DOHH2 (cell line): Measurements from ENCODE around the gene ITPR1.

Source experiments
- H3F3A ChIP-seq: fragments of 200-600 bp; sonication (generic), shearing (Covaris generic); 2 replicates; pipeline ENCODE4 v1.6.0; 2016; ENCODE audit warnings: antibody characterized with exemption, mild to moderate bottlenecking; ENCODE audit not compliant: control insufficient read depth, insufficient read depth
- H3K27ac ChIP-seq: fragments of 200-600 bp; sonication (generic); 2 replicates; pipeline ENCODE4 v1.5.1; 2014; ENCODE audit warnings: low read depth, mild to moderate bottlenecking, low read length, moderate library complexity
- H3K27me3 ChIP-seq: fragments of 200-600 bp; sonication (generic); 2 replicates; pipeline ENCODE4 v1.6.1; 2014; ENCODE audit warnings: mild to moderate bottlenecking, low read length, mixed read lengths; ENCODE audit not compliant: control insufficient read depth
- H3K36me3 ChIP-seq: fragments of 200-600 bp; sonication (generic); 2 replicates; pipeline ENCODE4 v1.6.1; 2014; ENCODE audit warnings: mild to moderate bottlenecking, low read length, moderate library complexity, mixed read lengths; ENCODE audit not compliant: control insufficient read depth
- H3K4me1 ChIP-seq: fragments of 200-600 bp; sonication (generic); 2 replicates; pipeline ENCODE4 v1.6.1; 2014; ENCODE audit warnings: mild to moderate bottlenecking, low read length, mixed read lengths; ENCODE audit not compliant: control insufficient read depth
- H3K4me2 ChIP-seq: fragments of 200-600 bp; sonication (generic); 2 replicates; pipeline ENCODE4 v1.6.0; 2014; ENCODE audit warnings: mild to moderate bottlenecking, low read length, moderate library complexity
- H3K4me3 ChIP-seq: fragments of 200-600 bp; sonication (generic); 2 replicates; pipeline ENCODE4 v1.5.1; 2014; ENCODE audit warnings: mild to moderate bottlenecking, low read length, mixed read lengths
- H3K79me2 ChIP-seq: fragments of 200-600 bp; sonication (generic); 2 replicates; pipeline ENCODE4 v1.6.1; 2014; ENCODE audit warnings: mild to moderate bottlenecking, low read length, mixed read lengths; ENCODE audit not compliant: control insufficient read depth
- H3K9me2 ChIP-seq: fragments of 200-600 bp; sonication (generic); replicated peaks from 2 replicates; pipeline ENCODE4 v1.6.1; 2014; ENCODE audit warnings: mild to moderate bottlenecking, low read length, mixed read lengths; ENCODE audit not compliant: control insufficient read depth
- H3K9me3 ChIP-seq: fragments of 200-600 bp; sonication (generic); 2 replicates; pipeline ENCODE4 v1.6.1; 2014; ENCODE audit warnings: antibody characterized with exemption, low read length, mixed read lengths; ENCODE audit not compliant: control insufficient read depth, insufficient read depth
- H4K20me1 ChIP-seq: fragments of 200-600 bp; sonication (generic); 2 replicates; pipeline ENCODE4 v1.6.0; 2014; ENCODE audit warnings: low read depth, mild to moderate bottlenecking, antibody characterized with exemption, low read length, moderate library complexity; ENCODE audit not compliant: control insufficient read depth, insufficient read depth
- CTCF ChIP-seq: fragments of 200-600 bp; sonication (generic); IDR thresholded peaks from one replicate; pipeline ENCODE4 v1.5.1; 2014; ENCODE audit warnings: antibody characterized with exemption, mild to moderate bottlenecking, low read depth, low read length; ENCODE audit not compliant: poor library complexity, severe bottlenecking
- EZH2phosphoT487 ChIP-seq: fragments of 200-600 bp; sonication (generic); IDR thresholded peaks from 2 replicates; pipeline ENCODE4 v1.6.1; 2017; ENCODE audit warnings: borderline replicate concordance, mild to moderate bottlenecking, antibody characterized with exemption, low read length, moderate library complexity, mixed read lengths

Gene ITPR1

GRCh38 chr3:4828279-4829030 lies 335.3 kb downstream of the ITPR1 start:
- Histone ChIP-seq H3K79me2 (no peaks in the 10 kb centered on the region), H3K9me2 (no peaks in the 10 kb centered on the region), H3K4me2 (no peak overlapping the region), H3K27ac (no peak overlapping the region), H3K4me1 (peaks cover 15% of the 10 kb centered on the region), H3K36me3 (no peaks in the 10 kb centered on the region), H3F3A (no peaks in the 10 kb centered on the region), H3K27me3 (no peaks in the 10 kb centered on the region), H3K4me3 (no peak overlapping the region), H3K9me3 (no peaks in the 10 kb centered on the region), H4K20me1 (no peaks in the 10 kb centered on the region; the same call in 1 of the 2 replicates)
- TF ChIP-seq EZH2phosphoT487 (no peak), CTCF (no peak)

- H3K9me3 ChIP-seq: no peaks in the 10 kb centered on the region
- no peaks in the 10 kb centered on the region for H3K9me2 ChIP-seq
- no peak overlapping the region for H3K4me3 ChIP-seq
- no peaks in the 10 kb centered on the region; the same call in 1 of the 2 replicates for H4K20me1 ChIP-seq
- H3K4me1 ChIP-seq: peaks cover 15% of the 10 kb centered on the region
- no peaks in the 10 kb centered on the region for H3K36me3 ChIP-seq
- no peaks in the 10 kb centered on the region for H3K79me2 ChIP-seq
- H3K27ac ChIP-seq: no peak overlapping the region
- TF ChIP-seq EZH2phosphoT487: no peak
- no peak for TF ChIP-seq CTCF
- no peaks in the 10 kb centered on the region for H3F3A ChIP-seq
- H3K4me2 ChIP-seq: no peak overlapping the region
- no peaks in the 10 kb centered on the region for H3K27me3 ChIP-seq
These were observed 335.9 kb downstream of the ITPR1 start for GRCh38 chr3:4829031-4829394.

GRCh38 chr3:4830586-4830914 lies 337.4 kb downstream of the ITPR1 start:
- peaks cover 15% of the 10 kb centered on the region for H3K4me1 ChIP-seq
- H3K79me2 ChIP-seq: no peaks in the 10 kb centered on the region
- no peaks in the 10 kb centered on the region; the same call in 1 of the 2 replicates for H4K20me1 ChIP-seq

More at GRCh38 chr3:4830586-4830914, 337.4 kb downstream of the ITPR1 start:
- Histone ChIP-seq H3F3A (no peaks in the 10 kb centered on the region), H3K36me3 (no peaks in the 10 kb centered on the region), H3K4me2 (peak overlapping the region; percentile 57), H3K27ac (no peak overlapping the region), H3K9me2 (no peaks in the 10 kb centered on the region), H3K27me3 (no peaks in the 10 kb centered on the region), H3K9me3 (no peaks in the 10 kb centered on the region), H3K4me3 (0 out of 2 replicates have a peak overlapping the region, but pooled peaks have one; percentile 18)
- TF ChIP-seq EZH2phosphoT487 (no peak), CTCF (no peak)
